Astrocyte (in vitro differentiated cells and primary cell): ENCODE measurements around the gene ZFHX3. TPM values are rescaled to one million over a fixed set of nuclear protein-coding genes. Genes with fewer than 3 reads are reported as not detected.

Experiments used
- DNase-seq: peaks from one replicate; pipeline ENCODE4 v3.0.0-alpha.2; 2010; ENCODE audit warnings: low read depth
- FAIRE-seq: peaks from 2 replicates; lab custom pipeline; 2011; peaks lifted over from hg19 to GRCh38; lab: Jason Lieb, UNC
- H2AFZ ChIP-seq: 2 replicates; pipeline ENCODE4 v1.6.0; 2012; ENCODE audit warnings: low read depth, low read length, inconsistent platforms
- H3K27ac ChIP-seq: 2 replicates; pipeline ENCODE4 v1.5.1; 2011; ENCODE audit warnings: low read depth, low read length, inconsistent platforms
- H3K27me3 ChIP-seq: 2 replicates; pipeline ENCODE4 v1.6.0; 2011; ENCODE audit warnings: low read length, inconsistent platforms; ENCODE audit not compliant: insufficient read depth
- H3K36me3 ChIP-seq: 2 replicates; pipeline ENCODE4 v1.5.1; 2011; ENCODE audit warnings: low read length, inconsistent platforms; ENCODE audit not compliant: insufficient read depth
- H3K4me1 ChIP-seq: 2 replicates; pipeline ENCODE4 v1.5.1; 2011; ENCODE audit warnings: low read length, inconsistent platforms; ENCODE audit not compliant: insufficient read depth
- H3K4me2 ChIP-seq: 2 replicates; pipeline ENCODE4 v1.6.0; 2012; ENCODE audit warnings: low read length, inconsistent platforms
- H3K4me3 ChIP-seq: 2 replicates; pipeline ENCODE4 v1.5.1; 2011; ENCODE audit warnings: low read depth, mild to moderate bottlenecking, low read length, inconsistent platforms; ENCODE audit not compliant: insufficient read depth
- H3K79me2 ChIP-seq: 2 replicates; pipeline ENCODE4 v1.6.0; 2012; ENCODE audit warnings: mild to moderate bottlenecking, low read length, inconsistent platforms; ENCODE audit not compliant: insufficient read depth
- H3K9ac ChIP-seq: 2 replicates; pipeline ENCODE4 v1.6.0; 2012; ENCODE audit warnings: mild to moderate bottlenecking, low read length, inconsistent platforms
- H3K9me3 ChIP-seq: 2 replicates; pipeline ENCODE4 v1.5.1; 2012; ENCODE audit warnings: low read depth, mild to moderate bottlenecking, low read length, inconsistent platforms; ENCODE audit not compliant: insufficient read depth
- H4K20me1 ChIP-seq: 2 replicates; pipeline ENCODE4 v1.6.0; 2012; ENCODE audit warnings: low read length, inconsistent platforms; ENCODE audit not compliant: insufficient read depth
- H3K27ac Mint-ChIP-seq: one replicate; pipeline ENCODE4 v1.8.0; 2021; ENCODE audit warnings: mild to moderate bottlenecking, mixed read lengths; ENCODE audit not compliant: unreplicated experiment
- H3K27me3 Mint-ChIP-seq: one replicate; pipeline ENCODE4 v1.8.0; 2021; ENCODE audit warnings: low read depth, mixed read lengths; ENCODE audit not compliant: unreplicated experiment
- H3K36me3 Mint-ChIP-seq: one replicate; pipeline ENCODE4 v1.8.0; 2021; ENCODE audit warnings: low read depth, mixed read lengths; ENCODE audit not compliant: unreplicated experiment
- H3K4me1 Mint-ChIP-seq: one replicate; pipeline ENCODE4 v1.8.0; 2021; ENCODE audit warnings: low read depth, mixed read lengths; ENCODE audit not compliant: unreplicated experiment
- H3K4me3 Mint-ChIP-seq: one replicate; pipeline ENCODE4 v1.8.0; 2021; ENCODE audit warnings: mild to moderate bottlenecking, moderate library complexity, mixed read lengths; ENCODE audit not compliant: unreplicated experiment
- H3K9me3 Mint-ChIP-seq: one replicate; pipeline ENCODE4 v1.8.0; 2021; ENCODE audit warnings: mild to moderate bottlenecking, mixed read lengths; ENCODE audit not compliant: unreplicated experiment
- CTCF ChIP-seq: IDR thresholded peaks from 2 replicates; pipeline ENCODE4 v1.5.1; 2011; ENCODE audit warnings: low read depth, mild to moderate bottlenecking, inconsistent platforms, low read length, moderate library complexity; ENCODE audit not compliant: insufficient read depth
- EZH2 ChIP-seq: IDR thresholded peaks from 2 replicates; pipeline ENCODE4 v1.6.1; 2012; ENCODE audit warnings: mild to moderate bottlenecking, low read length, inconsistent platforms; ENCODE audit not compliant: insufficient read depth
- total RNA-seq: library from RNA; stranded (reverse); gene quantifications from 2 replicates; pipeline ENCODE4 v1.2.1, GENCODE V29; 2021

The ZFHX3 gene
- total RNA-seq, 1 donor from 2014 or later = 19.7 TPM

DNA sequence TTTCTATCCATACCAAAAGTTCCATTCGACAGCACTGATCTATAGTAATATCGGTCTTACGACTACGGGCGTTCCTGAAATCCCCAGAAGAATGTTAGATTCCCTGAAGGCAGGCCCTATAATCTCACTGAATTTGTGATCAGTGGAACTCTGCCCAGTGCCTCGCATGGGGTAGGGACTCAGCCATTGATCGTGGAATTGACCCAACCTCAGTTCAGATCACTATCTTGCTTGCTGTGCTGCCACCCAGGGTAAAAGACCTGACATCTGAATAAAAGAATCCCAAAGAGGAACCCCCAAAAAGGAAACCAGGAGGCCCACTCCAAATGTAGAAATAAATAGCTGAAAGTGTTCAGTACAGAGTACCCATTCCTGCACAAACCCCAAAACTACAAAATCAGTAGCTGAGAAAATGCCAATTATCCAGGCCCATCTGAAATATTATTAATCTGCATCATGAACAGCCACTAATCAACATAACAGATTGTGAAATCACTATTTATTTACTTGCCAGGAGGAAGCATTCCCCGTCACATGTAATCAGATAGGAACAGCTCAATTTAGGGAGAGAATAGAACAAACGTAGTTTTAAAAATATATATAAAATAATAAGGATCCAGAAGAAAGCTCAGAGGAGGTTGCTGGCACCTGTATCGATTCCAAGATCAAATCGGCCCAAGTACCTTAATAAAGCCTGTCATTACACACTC lies 221.9 kb downstream of the ZFHX3 start:
- Mint-ChIP-seq H3K4me1 (peaks cover 11% of the 10 kb centered on the region), H3K4me3 (no peak overlapping the region), H3K27me3 (no peaks in the 10 kb centered on the region), H3K9me3 (no peaks in the 10 kb centered on the region), H3K36me3 (peaks cover 12% of the 10 kb centered on the region), H3K27ac (no peak overlapping the region)
- no peak overlapping the region for H3K9ac ChIP-seq
- no peak overlapping the region for H3K4me2 ChIP-seq
- FAIRE-seq = no peak
- H3K4me3 ChIP-seq = no peak overlapping the region
- H4K20me1 ChIP-seq = peaks cover 2% of the 10 kb centered on the region
- no peak overlapping the region for H2AFZ ChIP-seq
- no peaks in the 10 kb centered on the region for H3K27me3 ChIP-seq
- no peaks in the 10 kb centered on the region for H3K9me3 ChIP-seq
- no peak for DNase-seq
- peaks cover 4% of the 10 kb centered on the region for H3K4me1 ChIP-seq
- no peaks in the 10 kb centered on the region for H3K79me2 ChIP-seq
- no peak overlapping the region for H3K27ac ChIP-seq
- TF ChIP-seq CTCF (no peak), EZH2 (no peak)
- H3K36me3 ChIP-seq = no peaks in the 10 kb centered on the region

DNA sequence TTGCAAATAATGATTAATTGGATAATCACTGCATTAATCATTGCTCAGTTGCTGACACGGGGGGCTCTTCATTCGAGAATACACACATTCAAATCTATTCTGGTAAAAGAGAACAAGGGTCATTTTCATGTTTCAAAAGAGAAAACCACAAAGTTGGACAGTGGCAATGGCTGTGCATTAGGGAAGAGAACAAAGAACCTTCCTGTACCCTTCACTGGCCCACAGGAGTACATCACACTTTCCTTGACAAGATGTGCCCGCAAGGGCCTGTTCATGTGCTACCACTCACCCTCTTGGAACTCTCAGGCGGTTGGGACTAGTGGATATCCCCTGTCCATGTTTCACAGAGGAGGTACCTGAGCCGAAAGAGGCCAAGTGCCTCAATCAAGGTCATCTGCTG lies 223.2 kb downstream of the ZFHX3 start:
- H3K4me1 Mint-ChIP-seq = peaks cover 3% of the 10 kb centered on the region
- no peaks in the 10 kb centered on the region for H3K27me3 ChIP-seq
- no peak overlapping the region for H3K4me3 Mint-ChIP-seq
- H3K36me3 Mint-ChIP-seq = peaks cover 14% of the 10 kb centered on the region
- H3K9me3 Mint-ChIP-seq = no peaks in the 10 kb centered on the region
- no peaks in the 10 kb centered on the region for H3K36me3 ChIP-seq
- H3K27ac ChIP-seq = no peak overlapping the region
- H3K27me3 Mint-ChIP-seq = no peaks in the 10 kb centered on the region
- H3K27ac Mint-ChIP-seq = no peak overlapping the region
- peaks cover under 1% of the 10 kb centered on the region for H3K4me1 ChIP-seq
- H2AFZ ChIP-seq = no peak overlapping the region
- H3K79me2 ChIP-seq = no peaks in the 10 kb centered on the region
- TF ChIP-seq EZH2 (no peak), CTCF (no peak)
- peaks cover 11% of the 10 kb centered on the region for H4K20me1 ChIP-seq
- H3K9me3 ChIP-seq = no peaks in the 10 kb centered on the region
- no peak overlapping the region for H3K4me3 ChIP-seq
- FAIRE-seq = no peak
- DNase-seq = no peak
- no peak overlapping the region for H3K9ac ChIP-seq
- no peak overlapping the region for H3K4me2 ChIP-seq

DNA sequence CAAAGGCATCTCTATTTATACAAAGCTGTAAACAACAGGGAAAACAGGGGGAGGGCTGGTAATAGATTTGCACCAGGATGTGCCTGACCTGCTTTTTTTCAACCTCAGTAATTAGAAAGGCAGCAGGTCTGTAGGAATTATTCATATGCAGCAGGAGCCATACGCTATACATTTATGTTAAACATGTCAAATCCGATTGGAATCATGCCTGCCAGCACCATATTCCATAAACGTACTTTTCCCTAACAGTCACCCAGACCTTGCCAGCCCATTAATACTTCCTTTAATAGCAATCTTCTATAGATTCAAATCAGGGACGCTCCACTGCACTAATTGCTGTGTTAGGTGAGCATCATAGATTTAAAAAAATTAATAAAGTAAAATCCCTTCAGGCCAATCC lies 223.9 kb downstream of the ZFHX3 start:
- DNase-seq (no peak), FAIRE-seq (no peak)
- peaks cover 11% of the 10 kb centered on the region for H3K36me3 Mint-ChIP-seq
- H3K27me3 Mint-ChIP-seq = no peaks in the 10 kb centered on the region
- H3K4me3 Mint-ChIP-seq = no peak overlapping the region
- Histone ChIP-seq H3K79me2 (no peaks in the 10 kb centered on the region), H3K27me3 (no peaks in the 10 kb centered on the region), H2AFZ (no peak overlapping the region), H3K36me3 (no peaks in the 10 kb centered on the region), H3K4me1 (peaks cover 8% of the 10 kb centered on the region), H4K20me1 (peaks cover 15% of the 10 kb centered on the region), H3K9ac (no peak overlapping the region), H3K4me2 (no peak overlapping the region), H3K4me3 (no peak overlapping the region), H3K27ac (no peak overlapping the region), H3K9me3 (no peaks in the 10 kb centered on the region)
- no peaks in the 10 kb centered on the region for H3K9me3 Mint-ChIP-seq
- TF ChIP-seq CTCF (no peak), EZH2 (no peak)
- H3K27ac Mint-ChIP-seq = no peak overlapping the region
- H3K4me1 Mint-ChIP-seq = peaks cover 5% of the 10 kb centered on the region
